Measurements from ENCODE around the gene RESP18. TPM values are rescaled to one million over a fixed set of nuclear protein-coding genes. Genes with fewer than 3 reads are reported as not detected.
A peak's percentile ranks its signal among the peaks of the same experiment; 100 is the strongest.

RESP18 gene
- total and polyA plus RNA-seq, 2 donors (not counting 1 experiment from before 2014, with no cell fraction given), result not detected

- H3K36me3 ChIP-seq (ENCODE audit: control insufficient read depth, insufficient read depth, low read length), result no peaks in the 10 kb centered on the region
- H3K9me3 ChIP-seq (ENCODE audit: control insufficient read depth, insufficient read depth, low read depth, low read length), result no peaks in the 10 kb centered on the region
- no peaks in the 10 kb centered on the region for H3K79me2 ChIP-seq (ENCODE audit: control insufficient read depth, insufficient read depth, low read length)
- no peak overlapping the region for H3K4me3 ChIP-seq (replicated peaks in 1 of 4; ENCODE audit: control extremely low read depth in 1 of 4, insufficient read depth in 1 of 4, low read depth in 3 of 4, low read length in 4 of 4)
- no peaks in the 10 kb centered on the region for H4K20me1 ChIP-seq (ENCODE audit: control insufficient read depth, extremely low read depth, insufficient read depth, low read length)
- TF ChIP-seq EZH2 (IDR thresholded peaks at IDR 0.05; ENCODE audit: low read length, missing control alignments), result no peak
- no peak for TF ChIP-seq CTCF (conservative IDR thresholded peaks at IDR 0.05 in 1 of 2, IDR thresholded peaks at IDR 0.05 in 1 of 2; ENCODE audit: low read depth in 1 of 2, low read length in 2 of 2)
- no peak for DNase-seq (ENCODE audit: low read depth in 2 of 2)
- H3K27ac ChIP-seq (ENCODE audit: insufficient read depth, low read length), result no peak overlapping the region
- peaks cover 3% of the 10 kb centered on the region for H3K4me1 ChIP-seq (ENCODE audit: control insufficient read depth, extremely low read depth, insufficient read depth, low read length)
- H3K4me2 ChIP-seq (ENCODE audit: extremely low read depth, insufficient read depth, low read length), result no peak overlapping the region
- H3K9ac ChIP-seq (ENCODE audit: insufficient read depth, low read length), result no peak overlapping the region
- peaks cover 15% of the 10 kb centered on the region for H3K27me3 ChIP-seq (ENCODE audit: control insufficient read depth, insufficient read depth, low read length)
- H2AFZ ChIP-seq (ENCODE audit: low read length), result no peak overlapping the region
Observed at GRCh38 chr2:219296631-219297391, 35.7 kb downstream of the RESP18 start.

- H2AFZ ChIP-seq (ENCODE audit: low read length), result no peak overlapping the region
- no peaks in the 10 kb centered on the region for H3K9me3 ChIP-seq (ENCODE audit: control insufficient read depth, insufficient read depth, low read depth, low read length)
- H3K79me2 ChIP-seq (ENCODE audit: control insufficient read depth, insufficient read depth, low read length), result no peaks in the 10 kb centered on the region
- no peaks in the 10 kb centered on the region for H4K20me1 ChIP-seq (ENCODE audit: control insufficient read depth, extremely low read depth, insufficient read depth, low read length)
- H3K27ac ChIP-seq (ENCODE audit: insufficient read depth, low read length), result no peak overlapping the region
- no peak overlapping the region for H3K4me3 ChIP-seq (replicated peaks in 1 of 4; ENCODE audit: control extremely low read depth in 1 of 4, insufficient read depth in 1 of 4, low read depth in 3 of 4, low read length in 4 of 4)
- H3K36me3 ChIP-seq (ENCODE audit: control insufficient read depth, insufficient read depth, low read length), result no peaks in the 10 kb centered on the region
- H3K4me1 ChIP-seq (ENCODE audit: control insufficient read depth, extremely low read depth, insufficient read depth, low read length), result peaks cover 3% of the 10 kb centered on the region
- no peak overlapping the region for H3K4me2 ChIP-seq (ENCODE audit: extremely low read depth, insufficient read depth, low read length)
- DNase-seq (ENCODE audit: low read depth in 2 of 2), result no peak
- H3K9ac ChIP-seq (ENCODE audit: insufficient read depth, low read length), result no peak overlapping the region
- TF ChIP-seq CTCF (conservative IDR thresholded peaks at IDR 0.05 in 1 of 2, IDR thresholded peaks at IDR 0.05 in 1 of 2; ENCODE audit: low read depth in 1 of 2, low read length in 2 of 2) (no peak), EZH2 (IDR thresholded peaks at IDR 0.05; ENCODE audit: low read length, missing control alignments) (no peak)
- H3K27me3 ChIP-seq (ENCODE audit: control insufficient read depth, insufficient read depth, low read length), result peaks cover 9% of the 10 kb centered on the region
Observed at GRCh38 chr2:219296142-219296541, 36.4 kb downstream of the RESP18 start.

GRCh38 chr2:219294356-219295351 lies 37.9 kb downstream of the RESP18 start:
- peak overlapping the region; percentile 19 for H3K27ac ChIP-seq (ENCODE audit: insufficient read depth, low read length)
- H3K27me3 ChIP-seq (ENCODE audit: control insufficient read depth, insufficient read depth, low read length), result no peaks in the 10 kb centered on the region
- H3K36me3 ChIP-seq (ENCODE audit: control insufficient read depth, insufficient read depth, low read length), result no peaks in the 10 kb centered on the region
- peaks cover 5% of the 10 kb centered on the region for H3K4me1 ChIP-seq (ENCODE audit: control insufficient read depth, extremely low read depth, insufficient read depth, low read length)
- TF ChIP-seq CTCF (conservative IDR thresholded peaks at IDR 0.05 in 1 of 2, IDR thresholded peaks at IDR 0.05 in 1 of 2; ENCODE audit: low read depth in 1 of 2, low read length in 2 of 2) (peak; percentile 81 to 92), EZH2 (IDR thresholded peaks at IDR 0.05; ENCODE audit: low read length, missing control alignments) (no peak)
- H3K9me3 ChIP-seq (ENCODE audit: control insufficient read depth, insufficient read depth, low read depth, low read length), result no peaks in the 10 kb centered on the region
- H3K4me2 ChIP-seq (ENCODE audit: extremely low read depth, insufficient read depth, low read length), result peak overlapping the region; percentile 73
- no peaks in the 10 kb centered on the region for H4K20me1 ChIP-seq (ENCODE audit: control insufficient read depth, extremely low read depth, insufficient read depth, low read length)
- H3K79me2 ChIP-seq (ENCODE audit: control insufficient read depth, insufficient read depth, low read length), result no peaks in the 10 kb centered on the region
- DNase-seq (ENCODE audit: low read depth in 2 of 2), result peak; percentile 61 to 77
- H2AFZ ChIP-seq (ENCODE audit: low read length), result peak overlapping the region; percentile 73
- H3K4me3 ChIP-seq (replicated peaks in 1 of 4; ENCODE audit: control extremely low read depth in 1 of 4, insufficient read depth in 1 of 4, low read depth in 3 of 4, low read length in 4 of 4), result peak overlapping the region; percentile 27 to 58 (median 37)
- peak overlapping the region; percentile 56 for H3K9ac ChIP-seq (ENCODE audit: insufficient read depth, low read length)
